GM23248 (cell line): Measurements from ENCODE around the gene SKA1.

ENCODE experiments used
- EZH2 ChIP-seq: fragments of 200-600 bp; sonication (generic); IDR thresholded peaks from 2 replicates; pipeline ENCODE4 v1.6.1; 2018; ENCODE audit warnings: antibody characterized with exemption, mild to moderate bottlenecking; ENCODE audit not compliant: insufficient read depth, poor library complexity, severe bottlenecking
- EZH2phosphoT487 ChIP-seq: fragments of 200-600 bp; sonication (generic); IDR thresholded peaks from 2 replicates; pipeline ENCODE4 v1.6.1; 2018; ENCODE audit warnings: antibody characterized with exemption, moderate library complexity, mild to moderate bottlenecking, low read depth; ENCODE audit not compliant: insufficient read depth

GRCh38 chr18:50327983-50328382 lies 46.9 kb upstream of the SKA1 start:
- TF ChIP-seq EZH2phosphoT487 (no peak), EZH2 (no peak)
